Bone marrow (tissue), 2 donors: Measurements from ENCODE around the gene MYO15B.

ENCODE experiments used
- DNase-seq, 2 donors: peaks; one replicate each; lab custom pipeline; 2025; lab: John Stamatoyannopoulos, UW

Gene MYO15B

GRCh38 chr17:75665981-75666380 is 78.4 kb downstream of the MYO15B start:
- DNase-seq = no peak

GRCh38 chr17:75666959-75667790 is 79.6 kb downstream of the MYO15B start, which contains the start of the genes RECQL5 and SAP30BP:
Gene RECQL5, minus strand, starts transcription at chr17:75667154. Its CDS starts 597 bp downstream, at chr17:75666557.
Gene SAP30BP, plus strand, starts transcription at chr17:75667338. Its CDS starts 35 bp downstream, at chr17:75667373.
- peak; percentile 94 to 97 for DNase-seq

- no peak for DNase-seq
These were observed 80.2 kb downstream of the MYO15B start for GRCh38 chr17:75667825-75668224.

- no peak for DNase-seq
These were observed 80.9 kb downstream of the MYO15B start for GRCh38 chr17:75668489-75668888.

GRCh38 chr17:75670868-75671267 is 83.3 kb downstream of the MYO15B start:
- no peak for DNase-seq

- no peak for DNase-seq
These were observed 84.4 kb downstream of the MYO15B start for GRCh38 chr17:75672011-75672410.

- no peak for DNase-seq
These were observed 85.9 kb downstream of the MYO15B start for GRCh38 chr17:75673487-75673886.
